ENCODE data around the gene GRM7.

DNA sequence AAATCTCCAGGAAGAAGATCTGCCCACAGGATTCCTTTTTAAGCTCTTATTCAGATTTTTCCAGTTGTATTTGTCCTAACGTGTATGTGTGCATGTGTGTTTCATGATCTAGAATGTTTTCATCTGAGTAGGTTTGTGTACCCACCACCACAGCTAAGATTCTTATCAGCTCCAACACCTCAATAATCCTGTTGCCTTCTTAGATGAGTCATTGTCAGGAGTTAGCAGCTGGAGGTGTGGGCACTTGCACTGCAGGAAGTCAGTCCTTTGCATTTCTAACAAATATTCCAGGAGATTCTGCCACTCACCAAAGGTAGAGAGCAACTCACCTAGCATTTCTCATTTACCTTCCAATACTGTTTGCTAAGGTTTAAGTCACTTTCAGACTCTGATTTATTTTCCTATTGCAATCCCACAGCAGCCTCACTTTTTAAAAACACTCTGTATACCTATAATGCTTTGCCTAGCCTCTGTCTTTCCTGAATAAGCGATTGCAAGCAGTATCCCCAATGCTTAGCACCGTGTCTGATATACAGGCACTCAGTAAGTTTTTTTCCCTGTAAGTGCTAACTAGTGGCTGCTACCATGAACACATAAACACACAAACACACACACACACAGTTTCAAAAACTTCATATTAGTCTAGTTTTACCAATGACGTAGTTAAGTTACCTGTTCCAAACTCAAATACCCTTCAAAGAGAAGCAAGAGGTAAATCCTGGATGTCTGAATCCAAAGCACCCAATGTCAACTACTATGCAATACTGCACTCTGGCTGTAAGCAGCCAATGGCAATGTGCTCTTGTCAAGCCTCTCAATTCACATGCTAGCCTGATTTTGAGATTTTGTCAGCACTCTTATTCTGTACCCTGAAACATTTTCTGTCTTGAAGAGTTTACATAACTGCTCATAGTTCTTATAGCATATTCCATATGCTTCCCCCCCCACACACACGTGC is 927.2 kb downstream of the GRM7 start:
- TF ChIP-seq CTCF (IDR thresholded peaks at IDR 0.05) (no peak), EZH2phosphoT487 (IDR thresholded peaks at IDR 0.05) (no peak)

All from neural progenitor cell (in vitro differentiated cells).